Cardiac atrium fibroblast (primary cell): ENCODE data around the gene RIMOC1. TPM values are rescaled to one million over a fixed set of nuclear protein-coding genes. Genes with fewer than 3 reads are reported as not detected.

ENCODE experiments used
- total RNA-seq: library from RNA; depleted of rRNA; stranded (reverse); fragments of >200 nt; gene quantifications from 2 replicates; pipeline ENCODE4 v1.2.3, GENCODE V29; 2015

The RIMOC1 gene, protein sequence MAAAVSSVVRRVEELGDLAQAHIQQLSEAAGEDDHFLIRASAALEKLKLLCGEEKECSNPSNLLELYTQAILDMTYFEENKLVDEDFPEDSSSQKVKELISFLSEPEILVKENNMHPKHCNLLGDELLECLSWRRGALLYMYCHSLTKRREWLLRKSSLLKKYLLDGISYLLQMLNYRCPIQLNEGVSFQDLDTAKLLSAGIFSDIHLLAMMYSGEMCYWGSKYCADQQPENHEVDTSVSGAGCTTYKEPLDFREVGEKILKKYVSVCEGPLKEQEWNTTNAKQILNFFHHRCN
- 10.8 and 17.3 TPM in 2 replicates for total RNA-seq

GRCh38 chr5:41903892-41904799, at the start of gene RIMOC1:
RIMOC1 (plus strand) TSS chr5:41904344; CDS start chr5:41904368, 24 bp downstream.

DNA sequence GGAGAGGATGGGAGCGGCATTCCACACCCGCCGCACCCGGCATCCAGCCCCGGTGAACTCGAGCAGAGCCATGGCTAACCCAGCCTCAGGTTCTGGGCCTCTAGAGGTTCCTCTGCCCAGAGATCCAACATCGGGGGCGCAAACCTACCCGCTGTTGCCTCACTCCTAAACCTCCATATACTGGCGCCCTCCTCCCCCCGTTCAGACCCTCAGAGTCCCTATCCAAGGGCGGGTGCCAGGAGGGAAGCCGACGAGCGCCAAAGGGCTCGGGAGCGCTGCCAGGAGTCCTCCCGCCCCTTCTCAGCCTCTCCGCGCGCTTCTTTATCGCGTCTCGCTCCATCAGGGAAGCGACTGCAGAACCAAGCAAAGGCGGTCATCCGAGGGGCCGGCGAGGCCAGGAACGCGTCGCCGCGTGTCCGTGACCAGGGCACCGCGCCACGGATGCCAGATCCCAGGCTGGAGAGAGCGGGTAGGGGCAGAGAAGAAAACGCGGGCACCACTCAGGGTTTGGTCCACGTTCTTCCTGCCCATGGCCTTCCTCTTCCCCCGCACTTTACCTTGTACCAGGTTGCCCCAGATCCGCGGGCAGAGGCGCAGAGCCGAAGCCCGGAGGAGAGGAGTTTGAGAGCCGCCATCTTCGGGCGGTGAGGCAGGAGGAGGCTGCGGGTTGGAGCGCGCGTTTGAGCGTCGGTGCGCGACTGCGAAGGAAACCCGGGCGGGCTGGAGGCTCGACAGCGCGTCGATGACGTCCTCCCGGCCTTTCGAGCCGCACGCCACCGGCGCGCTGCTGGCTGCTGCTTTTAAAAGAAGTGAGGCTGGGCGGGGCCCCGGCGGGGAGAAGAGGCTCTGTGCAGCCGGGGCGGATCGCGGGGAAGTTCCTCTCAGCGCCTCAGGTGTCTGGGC, 34.2 kb upstream of the RIMOC1 start, which contains the start of gene OXCT1:
OXCT1 (minus strand) TSS at position 702 of the 903 bp plus-strand sequence; CDS start at position 635, 67 bp downstream.

GRCh38 chr5:41924872-41925554, 20.9 kb downstream of the RIMOC1 start, which contains the start of gene FBXO4:
FBXO4 (plus strand) TSS chr5:41925281; CDS start chr5:41925310, 29 bp downstream.

Other genes starting within 250 kb of the RIMOC1 start
- 12.8 and 13.4 TPM in 2 replicates for gene OXCT1, start 33.9 kb upstream of the RIMOC1 start, total RNA-seq
- 5.8 and 14.3 TPM in 2 replicates for gene FBXO4, start 20.9 kb downstream of the RIMOC1 start, total RNA-seq